ENCODE data around the gene ATXN7L1. TPM values are rescaled to one million over a fixed set of nuclear protein-coding genes. Genes with fewer than 3 reads are reported as not detected.

The ATXN7L1 gene
- total RNA-seq, 2 experiments from 2014 or later, result 11.2 to 16.9 TPM

GRCh38 chr7:105825371-105825770 lies 51.0 kb downstream of the ATXN7L1 start:
- POLR2A ChIA-PET, result no interaction called here
- intact Hi-C loops (cut with DNase I, micrococcal nuclease), result no loop called here
- CTCF ChIA-PET, result no interaction called here
- Mint-ChIP-seq H3K27me3 (no peaks in the 10 kb centered on the region), H3K4me1 (peaks cover 19% of the 10 kb centered on the region), H3K9me3 (ENCODE audit: low read depth) (peaks cover 4% of the 10 kb centered on the region), H3K27ac (no peak overlapping the region), H3K4me3 (no peak overlapping the region), H3K36me3 (ENCODE audit: low read depth) (peaks cover 15% of the 10 kb centered on the region)
- no peak for ATAC-seq
- DNase-seq, result no peak

GRCh38 chr7:105822806-105823205 lies 53.6 kb downstream of the ATXN7L1 start:
- no peak for ATAC-seq
- intact Hi-C loops (cut with DNase I, micrococcal nuclease), result no loop called here
- H3K9me3 Mint-ChIP-seq (ENCODE audit: low read depth), result peaks cover 4% of the 10 kb centered on the region
- POLR2A ChIA-PET, result interaction anchor here (1.7 kb wide), 1 partner anchor 16 kb away, joined by 4 read pairs; no protein-coding TSS in a partner anchor
- DNase-seq, result no peak
- no peak overlapping the region for H3K27ac Mint-ChIP-seq
- H3K27me3 Mint-ChIP-seq, result no peaks in the 10 kb centered on the region
- H3K4me1 Mint-ChIP-seq, result peaks cover 19% of the 10 kb centered on the region
- H3K36me3 Mint-ChIP-seq (ENCODE audit: low read depth), result peaks cover 15% of the 10 kb centered on the region
- CTCF ChIA-PET, result interaction anchor here (0.7 to 1.6 kb wide), 5 partner anchors 9 to 219 kb away, joined by 3 to 6 read pairs (median 4); no protein-coding TSS in a partner anchor
- no peak overlapping the region for H3K4me3 Mint-ChIP-seq

GRCh38 chr7:105821527-105821926 lies 54.9 kb downstream of the ATXN7L1 start:
- DNase-seq (peak; percentile 18), ATAC-seq (peak; percentile 76)
- intact Hi-C loops (cut with DNase I, micrococcal nuclease), result no loop called here
- H3K27ac Mint-ChIP-seq, result no peak overlapping the region
- no peaks in the 10 kb centered on the region for H3K27me3 Mint-ChIP-seq
- ChIA-PET POLR2A (interaction anchor here (1.7 kb wide), 1 partner anchor 15 kb away, joined by 4 read pairs; no protein-coding TSS in a partner anchor), CTCF (interaction anchor here (1.0 kb wide), 1 partner anchor 13 kb away, joined by 3 read pairs; no protein-coding TSS in a partner anchor)
- no peak overlapping the region for H3K4me3 Mint-ChIP-seq
- H3K36me3 Mint-ChIP-seq (ENCODE audit: low read depth), result peaks cover 13% of the 10 kb centered on the region
- H3K4me1 Mint-ChIP-seq, result peaks cover 22% of the 10 kb centered on the region
- peaks cover 4% of the 10 kb centered on the region for H3K9me3 Mint-ChIP-seq (ENCODE audit: low read depth)

- H3K36me3 Mint-ChIP-seq (ENCODE audit: low read depth), result peaks cover 12% of the 10 kb centered on the region
- ATAC-seq (no peak), DNase-seq (no peak)
- CTCF ChIA-PET, result interaction anchor here (0.7 kb wide), 1 partner anchor 28 kb away, joined by 3 read pairs; no protein-coding TSS in a partner anchor
- POLR2A ChIA-PET, result no interaction called here
- H3K4me1 Mint-ChIP-seq, result peaks cover 23% of the 10 kb centered on the region
- H3K27me3 Mint-ChIP-seq, result no peaks in the 10 kb centered on the region
- H3K4me3 Mint-ChIP-seq, result no peak overlapping the region
- H3K9me3 Mint-ChIP-seq (ENCODE audit: low read depth), result peaks cover 4% of the 10 kb centered on the region
- H3K27ac Mint-ChIP-seq, result no peak overlapping the region
- intact Hi-C loops (cut with DNase I, micrococcal nuclease), result no loop called here
Observed at GRCh38 chr7:105820363-105821066, 55.9 kb downstream of the ATXN7L1 start.

- CTCF ChIA-PET, result interaction anchor here (0.7 kb wide), 1 partner anchor 29 kb away, joined by 3 read pairs; no protein-coding TSS in a partner anchor
- DNase-seq, result no peak
- Mint-ChIP-seq H3K4me3 (no peak overlapping the region), H3K27me3 (no peaks in the 10 kb centered on the region), H3K36me3 (ENCODE audit: low read depth) (peaks cover 6% of the 10 kb centered on the region), H3K4me1 (peaks cover 27% of the 10 kb centered on the region), H3K9me3 (ENCODE audit: low read depth) (peaks cover 4% of the 10 kb centered on the region), H3K27ac (no peak overlapping the region)
- intact Hi-C loops (cut with DNase I, micrococcal nuclease), result no loop called here
- POLR2A ChIA-PET, result no interaction called here
- no peak for ATAC-seq
Observed at GRCh38 chr7:105819559-105819958, 56.8 kb downstream of the ATXN7L1 start.

- CTCF ChIA-PET, result interaction anchor here (0.7 kb wide), 1 partner anchor 55 kb away, joined by 3 read pairs; no protein-coding TSS in a partner anchor
- POLR2A ChIA-PET, result no interaction called here
Observed at GRCh38 chr7:105816954-105817615, 59.3 kb downstream of the ATXN7L1 start.

GRCh38 chr7:105816266-105816843 lies 60.0 kb downstream of the ATXN7L1 start:
- peaks cover 10% of the 10 kb centered on the region for H3K4me1 Mint-ChIP-seq
- H3K4me3 Mint-ChIP-seq, result no peak overlapping the region
- H3K27me3 Mint-ChIP-seq, result peaks cover 2% of the 10 kb centered on the region
- no peaks in the 10 kb centered on the region for H3K9me3 Mint-ChIP-seq (ENCODE audit: low read depth)
- intact Hi-C loops (cut with DNase I, micrococcal nuclease), result no loop called here
- no peaks in the 10 kb centered on the region for H3K36me3 Mint-ChIP-seq (ENCODE audit: low read depth)
- CTCF ChIA-PET, result interaction anchor here (0.6 to 0.7 kb wide), 2 partner anchors 54 to 333 kb away, joined by 3 read pairs; no protein-coding TSS in a partner anchor
- no peak for DNase-seq
- no peak overlapping the region for H3K27ac Mint-ChIP-seq
- no peak for ATAC-seq
- POLR2A ChIA-PET, result no interaction called here

More at GRCh38 chr7:105816954-105817615, 59.3 kb downstream of the ATXN7L1 start:
- no peaks in the 10 kb centered on the region for H3K36me3 Mint-ChIP-seq (ENCODE audit: low read depth)
- DNase-seq (no peak), ATAC-seq (no peak)
- no peaks in the 10 kb centered on the region for H3K27me3 Mint-ChIP-seq
- H3K9me3 Mint-ChIP-seq (ENCODE audit: low read depth), result no peaks in the 10 kb centered on the region
- intact Hi-C loops (cut with DNase I, micrococcal nuclease), result no loop called here
- H3K4me3 Mint-ChIP-seq, result no peak overlapping the region
- no peak overlapping the region for H3K27ac Mint-ChIP-seq
- H3K4me1 Mint-ChIP-seq, result peaks cover 15% of the 10 kb centered on the region

GRCh38 chr7:105815576-105815975 lies 60.8 kb downstream of the ATXN7L1 start:
- Mint-ChIP-seq H3K27me3 (peaks cover 8% of the 10 kb centered on the region), H3K4me3 (no peak overlapping the region), H3K4me1 (peaks cover 15% of the 10 kb centered on the region), H3K36me3 (ENCODE audit: low read depth) (peaks cover 2% of the 10 kb centered on the region), H3K9me3 (ENCODE audit: low read depth) (no peaks in the 10 kb centered on the region), H3K27ac (no peak overlapping the region)
- ATAC-seq (no peak), DNase-seq (no peak)
- ChIA-PET POLR2A (no interaction called here), CTCF (interaction anchor here (1.3 kb wide), 1 partner anchor 35 kb away, joined by 3 read pairs; no protein-coding TSS in a partner anchor)
- intact Hi-C loops (cut with DNase I, micrococcal nuclease), result no loop called here

GRCh38 chr7:105814481-105814880 lies 61.9 kb downstream of the ATXN7L1 start:
- H3K4me1 Mint-ChIP-seq, result peaks cover 26% of the 10 kb centered on the region
- ATAC-seq, result no peak
- H3K4me3 Mint-ChIP-seq, result no peak overlapping the region

GRCh38 chr7:105811189-105811847 lies 65.1 kb downstream of the ATXN7L1 start:
- peaks cover 8% of the 10 kb centered on the region for H3K27me3 Mint-ChIP-seq
- intact Hi-C loops (cut with DNase I, micrococcal nuclease), result no loop called here
- peaks cover 2% of the 10 kb centered on the region for H3K36me3 Mint-ChIP-seq (ENCODE audit: low read depth)
- no peak overlapping the region for H3K4me3 Mint-ChIP-seq
- DNase-seq (no peak), ATAC-seq (no peak)
- POLR2A ChIA-PET, result interaction anchor here (0.6 kb wide), 2 partner anchors 82 to 140 kb away, joined by 4 to 11 read pairs; no protein-coding TSS in a partner anchor
- no peak overlapping the region for H3K27ac Mint-ChIP-seq
- CTCF ChIA-PET, result interaction anchor here (0.6 to 1.8 kb wide), 4 partner anchors 11 to 361 kb away, joined by 3 to 4 read pairs (median 4); no protein-coding TSS in a partner anchor
- no peaks in the 10 kb centered on the region for H3K9me3 Mint-ChIP-seq (ENCODE audit: low read depth)
- peaks cover 53% of the 10 kb centered on the region for H3K4me1 Mint-ChIP-seq

More at GRCh38 chr7:105814481-105814880, 61.9 kb downstream of the ATXN7L1 start:
- ChIA-PET POLR2A (no interaction called here), CTCF (interaction anchor here (0.6 to 1.9 kb wide), 3 partner anchors 8 to 1244 kb away, joined by 3 to 6 read pairs (median 3); no protein-coding TSS in a partner anchor)
- no peak overlapping the region for H3K27ac Mint-ChIP-seq
- intact Hi-C loops (cut with DNase I, micrococcal nuclease), result no loop called here
- no peaks in the 10 kb centered on the region for H3K9me3 Mint-ChIP-seq (ENCODE audit: low read depth)
- DNase-seq, result no peak
- H3K27me3 Mint-ChIP-seq, result peaks cover 8% of the 10 kb centered on the region
- peaks cover 2% of the 10 kb centered on the region for H3K36me3 Mint-ChIP-seq (ENCODE audit: low read depth)

- Mint-ChIP-seq H3K4me3 (no peak overlapping the region), H3K9me3 (ENCODE audit: low read depth) (no peaks in the 10 kb centered on the region), H3K27me3 (peaks cover 8% of the 10 kb centered on the region), H3K4me1 (peaks cover 60% of the 10 kb centered on the region), H3K36me3 (ENCODE audit: low read depth) (peaks cover 2% of the 10 kb centered on the region), H3K27ac (peak overlapping the region; percentile 2)
- POLR2A ChIA-PET, result interaction anchor here (0.6 kb wide), 1 partner anchor 139 kb away, joined by 11 read pairs; no protein-coding TSS in a partner anchor
- ATAC-seq, result no peak
- CTCF ChIA-PET, result interaction anchor here (0.8 to 0.9 kb wide), 2 partner anchors 39 to 232 kb away, joined by 3 to 4 read pairs; no protein-coding TSS in a partner anchor
- intact Hi-C loops (cut with DNase I, micrococcal nuclease), result no loop called here
- DNase-seq, result peak; percentile 67
Observed at GRCh38 chr7:105810556-105810955, 65.8 kb downstream of the ATXN7L1 start.

Data from activated CD4-positive, alpha-beta T cell treated with anti-CD3 and anti-CD28 coated beads for 36 hours (primary cell).